GM12873 (cell line): ENCODE data around the gene TRA2B.

ENCODE experiments used
- TF ChIP-seq, protein P1 (sequence below): IDR thresholded peaks from 2 replicates; pipeline ENCODE4 v1.5.1; 2012; ENCODE audit warnings: low read depth, mild to moderate bottlenecking, moderate library complexity, low read length, control low read depth; ENCODE audit not compliant: insufficient read depth; ENCODE audit errors: missing control alignments

Gene TRA2B

DNA sequence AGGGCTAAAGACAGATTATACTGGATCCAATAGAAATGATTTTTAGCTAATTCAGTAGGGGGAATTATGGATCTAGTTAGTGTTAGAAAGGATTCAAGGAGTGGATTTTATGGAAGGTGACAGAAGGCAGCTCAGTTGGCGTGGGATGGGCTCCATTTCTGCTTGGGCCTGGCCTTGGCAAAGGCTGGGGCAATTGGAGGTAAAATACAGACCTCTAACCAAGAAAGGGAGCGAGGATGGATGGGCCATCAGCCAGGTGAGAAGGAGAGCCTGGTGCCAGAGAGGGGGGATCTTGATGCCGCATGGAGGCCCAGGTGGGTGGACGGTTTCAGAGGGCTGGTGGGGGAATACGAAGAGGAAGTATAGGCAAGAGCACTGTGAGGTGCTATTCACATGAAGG lies 40.7 kb upstream of the TRA2B start:
- TF ChIP-seq, protein P1, sequence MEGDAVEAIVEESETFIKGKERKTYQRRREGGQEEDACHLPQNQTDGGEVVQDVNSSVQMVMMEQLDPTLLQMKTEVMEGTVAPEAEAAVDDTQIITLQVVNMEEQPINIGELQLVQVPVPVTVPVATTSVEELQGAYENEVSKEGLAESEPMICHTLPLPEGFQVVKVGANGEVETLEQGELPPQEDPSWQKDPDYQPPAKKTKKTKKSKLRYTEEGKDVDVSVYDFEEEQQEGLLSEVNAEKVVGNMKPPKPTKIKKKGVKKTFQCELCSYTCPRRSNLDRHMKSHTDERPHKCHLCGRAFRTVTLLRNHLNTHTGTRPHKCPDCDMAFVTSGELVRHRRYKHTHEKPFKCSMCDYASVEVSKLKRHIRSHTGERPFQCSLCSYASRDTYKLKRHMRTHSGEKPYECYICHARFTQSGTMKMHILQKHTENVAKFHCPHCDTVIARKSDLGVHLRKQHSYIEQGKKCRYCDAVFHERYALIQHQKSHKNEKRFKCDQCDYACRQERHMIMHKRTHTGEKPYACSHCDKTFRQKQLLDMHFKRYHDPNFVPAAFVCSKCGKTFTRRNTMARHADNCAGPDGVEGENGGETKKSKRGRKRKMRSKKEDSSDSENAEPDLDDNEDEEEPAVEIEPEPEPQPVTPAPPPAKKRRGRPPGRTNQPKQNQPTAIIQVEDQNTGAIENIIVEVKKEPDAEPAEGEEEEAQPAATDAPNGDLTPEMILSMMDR, result no peak

DNA sequence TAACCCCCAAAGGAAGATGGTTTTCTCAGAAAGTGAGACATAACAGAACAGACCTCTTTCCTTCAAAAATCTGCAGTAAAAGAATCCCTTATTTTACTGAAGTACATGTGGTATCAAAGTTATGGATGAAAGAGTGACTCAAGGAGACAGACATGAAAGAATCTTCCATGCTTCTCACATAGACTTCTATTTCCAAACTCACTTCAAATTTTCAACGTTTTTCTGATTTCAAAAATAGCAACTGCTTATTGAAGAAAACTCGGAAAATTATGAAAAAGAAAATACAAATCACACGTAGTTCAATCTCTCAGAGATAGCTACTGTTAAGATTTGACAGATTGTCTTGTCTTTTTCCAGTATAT lies 39.8 kb upstream of the TRA2B start:
- TF ChIP-seq, protein P1, result no peak

DNA sequence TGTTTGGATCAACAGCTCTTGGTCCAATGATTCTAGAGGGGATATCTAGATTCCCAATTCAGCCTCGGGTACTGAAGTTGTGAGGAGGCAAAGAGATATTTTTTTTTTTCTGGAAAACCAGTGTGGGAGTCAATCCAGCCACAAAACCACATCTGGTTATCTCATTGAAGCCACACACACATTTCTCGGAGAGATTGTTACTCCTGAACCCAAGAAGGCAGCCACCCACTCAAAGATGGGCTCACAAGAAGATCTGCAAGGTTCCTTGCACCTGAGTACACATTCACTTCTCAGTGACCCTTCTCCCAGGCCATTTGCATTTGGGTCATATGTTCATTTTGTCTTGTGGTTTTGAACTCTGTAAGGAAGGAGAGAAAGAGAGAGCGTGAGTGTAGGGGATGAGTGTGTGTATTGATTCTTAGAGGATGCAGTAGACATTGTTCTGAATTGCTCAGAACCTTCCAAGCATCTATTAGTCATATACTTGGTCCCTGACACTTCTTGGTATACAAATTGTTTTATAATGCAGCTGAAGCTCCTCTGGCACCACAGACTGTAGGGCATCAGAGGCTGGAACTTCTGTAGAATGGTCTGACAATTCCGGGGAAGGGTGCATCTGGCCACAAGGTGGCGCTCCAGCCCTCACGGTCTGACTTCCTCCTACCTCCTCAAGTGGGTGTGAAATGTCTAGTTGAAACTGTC lies 39.3 kb upstream of the TRA2B start:
- TF ChIP-seq, protein P1, result peak; percentile 95

DNA sequence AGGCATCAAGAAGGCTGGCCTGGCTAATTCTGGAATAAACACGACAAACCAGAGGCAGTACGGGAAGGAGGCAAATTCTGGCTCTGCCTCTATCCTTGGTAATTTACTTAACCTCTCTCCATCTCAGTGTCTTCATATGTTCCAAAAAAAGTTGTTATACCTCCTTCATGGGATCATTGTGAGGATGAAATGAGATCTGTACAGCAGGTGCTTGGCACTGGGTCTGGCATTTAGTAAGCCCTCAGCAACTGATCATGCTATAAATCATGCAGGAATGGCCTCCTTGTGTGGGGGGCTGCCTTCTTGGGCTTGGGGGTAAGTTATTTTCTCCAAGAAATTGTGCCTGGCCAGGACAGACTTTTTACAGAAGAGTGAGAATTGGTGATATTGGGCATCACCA lies 38.3 kb upstream of the TRA2B start:
- TF ChIP-seq, protein P1, result no peak

DNA sequence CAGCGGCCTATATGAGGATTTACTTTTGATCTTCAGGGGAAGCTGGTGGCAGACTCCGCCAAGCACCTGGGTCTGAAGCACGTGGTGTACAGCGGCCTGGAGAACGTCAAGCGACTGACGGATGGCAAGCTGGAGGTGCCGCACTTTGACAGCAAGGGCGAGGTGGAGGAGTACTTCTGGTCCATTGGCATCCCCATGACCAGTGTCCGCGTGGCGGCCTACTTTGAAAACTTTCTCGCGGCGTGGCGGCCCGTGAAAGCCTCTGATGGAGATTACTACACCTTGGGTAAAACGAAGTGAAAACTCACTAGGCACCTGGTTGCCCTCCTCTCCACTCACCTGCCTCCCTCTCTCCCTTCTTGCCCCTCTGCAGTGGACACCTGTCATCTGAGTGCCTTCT lies 33.8 kb upstream of the TRA2B start:
- TF ChIP-seq, protein P1, result no peak

DNA sequence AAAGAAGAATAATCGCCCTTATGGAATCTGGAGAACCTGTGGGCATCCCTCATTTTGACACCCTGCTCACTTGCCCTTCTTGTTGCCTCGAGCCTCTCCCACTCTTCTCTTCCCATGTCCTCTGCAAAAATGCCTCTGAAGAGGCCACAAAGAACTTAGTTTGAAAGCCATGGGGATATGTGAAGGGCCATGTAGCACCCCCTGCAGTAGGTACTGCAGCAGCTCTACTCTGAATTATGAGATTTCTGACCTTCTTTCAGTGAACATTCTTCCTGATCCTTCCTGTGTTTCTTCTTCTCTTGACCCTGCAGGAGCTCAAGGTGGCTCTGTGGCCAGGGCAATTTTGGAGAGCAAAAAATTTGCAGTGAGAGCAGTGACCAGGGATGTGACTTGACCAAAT lies 30.4 kb upstream of the TRA2B start:
- TF ChIP-seq, protein P1, result no peak

DNA sequence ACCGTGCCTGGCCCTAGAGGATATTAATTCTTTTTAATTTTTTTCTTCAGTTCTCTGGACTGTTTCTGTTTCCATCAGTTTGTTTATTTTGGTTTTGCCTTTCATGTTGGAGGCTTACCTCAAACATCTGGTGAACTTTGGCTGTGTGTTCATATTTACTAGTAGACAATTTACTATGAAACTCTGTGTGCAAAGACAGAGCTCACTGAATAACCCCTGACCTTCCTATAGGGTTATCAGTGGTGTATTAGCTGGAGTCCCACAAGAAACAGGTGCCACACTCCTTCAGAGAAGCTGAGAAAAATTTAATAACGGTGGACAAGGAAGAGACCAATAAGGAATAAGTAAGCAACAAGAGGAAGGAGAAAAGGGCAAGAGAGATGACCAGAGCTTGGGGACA lies 28.8 kb upstream of the TRA2B start:
- TF ChIP-seq, protein P1, result no peak
